Measurements from ENCODE around the gene GTF2F2.

DNA sequence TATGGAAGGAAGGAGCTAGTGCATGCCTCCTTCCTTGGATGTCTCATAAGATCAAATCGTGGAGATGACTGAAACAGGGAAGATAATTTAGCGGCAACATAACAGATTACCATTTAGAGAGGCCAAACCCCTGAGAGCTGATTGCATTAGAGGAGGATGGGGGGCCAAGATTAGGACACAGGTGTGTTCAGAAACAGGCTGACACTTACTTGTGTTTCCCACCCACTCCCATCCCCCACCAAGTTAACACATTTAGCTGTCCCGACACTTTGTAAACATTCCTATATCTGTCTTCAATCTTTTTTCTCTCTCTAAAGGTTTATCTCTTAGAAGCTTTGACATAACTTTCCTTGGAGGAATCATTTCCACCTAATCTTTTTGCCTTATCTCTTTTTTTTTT, 129.4 kb downstream of the GTF2F2 start:
- TF ChIP-seq, protein P1, sequence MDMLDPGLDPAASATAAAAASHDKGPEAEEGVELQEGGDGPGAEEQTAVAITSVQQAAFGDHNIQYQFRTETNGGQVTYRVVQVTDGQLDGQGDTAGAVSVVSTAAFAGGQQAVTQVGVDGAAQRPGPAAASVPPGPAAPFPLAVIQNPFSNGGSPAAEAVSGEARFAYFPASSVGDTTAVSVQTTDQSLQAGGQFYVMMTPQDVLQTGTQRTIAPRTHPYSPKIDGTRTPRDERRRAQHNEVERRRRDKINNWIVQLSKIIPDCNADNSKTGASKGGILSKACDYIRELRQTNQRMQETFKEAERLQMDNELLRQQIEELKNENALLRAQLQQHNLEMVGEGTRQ (CRISPR knock-in tag; IDR thresholded peaks at IDR 0.05) = no peak
- TF ChIP-seq, protein P2, sequence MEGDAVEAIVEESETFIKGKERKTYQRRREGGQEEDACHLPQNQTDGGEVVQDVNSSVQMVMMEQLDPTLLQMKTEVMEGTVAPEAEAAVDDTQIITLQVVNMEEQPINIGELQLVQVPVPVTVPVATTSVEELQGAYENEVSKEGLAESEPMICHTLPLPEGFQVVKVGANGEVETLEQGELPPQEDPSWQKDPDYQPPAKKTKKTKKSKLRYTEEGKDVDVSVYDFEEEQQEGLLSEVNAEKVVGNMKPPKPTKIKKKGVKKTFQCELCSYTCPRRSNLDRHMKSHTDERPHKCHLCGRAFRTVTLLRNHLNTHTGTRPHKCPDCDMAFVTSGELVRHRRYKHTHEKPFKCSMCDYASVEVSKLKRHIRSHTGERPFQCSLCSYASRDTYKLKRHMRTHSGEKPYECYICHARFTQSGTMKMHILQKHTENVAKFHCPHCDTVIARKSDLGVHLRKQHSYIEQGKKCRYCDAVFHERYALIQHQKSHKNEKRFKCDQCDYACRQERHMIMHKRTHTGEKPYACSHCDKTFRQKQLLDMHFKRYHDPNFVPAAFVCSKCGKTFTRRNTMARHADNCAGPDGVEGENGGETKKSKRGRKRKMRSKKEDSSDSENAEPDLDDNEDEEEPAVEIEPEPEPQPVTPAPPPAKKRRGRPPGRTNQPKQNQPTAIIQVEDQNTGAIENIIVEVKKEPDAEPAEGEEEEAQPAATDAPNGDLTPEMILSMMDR (IDR thresholded peaks at IDR 0.05) = no peak
- TF ChIP-seq FOXP1 (CRISPR knock-in tag; IDR thresholded peaks at IDR 0.05; ENCODE audit: borderline replicate concordance) = no peak
- no peak for TF ChIP-seq TEAD4 (CRISPR knock-in tag; IDR thresholded peaks at IDR 0.05)
- TF ChIP-seq FOXJ3 (CRISPR knock-in tag; IDR thresholded peaks at IDR 0.05; ENCODE audit: borderline replicate concordance) = no peak
- TF ChIP-seq, protein P3, sequence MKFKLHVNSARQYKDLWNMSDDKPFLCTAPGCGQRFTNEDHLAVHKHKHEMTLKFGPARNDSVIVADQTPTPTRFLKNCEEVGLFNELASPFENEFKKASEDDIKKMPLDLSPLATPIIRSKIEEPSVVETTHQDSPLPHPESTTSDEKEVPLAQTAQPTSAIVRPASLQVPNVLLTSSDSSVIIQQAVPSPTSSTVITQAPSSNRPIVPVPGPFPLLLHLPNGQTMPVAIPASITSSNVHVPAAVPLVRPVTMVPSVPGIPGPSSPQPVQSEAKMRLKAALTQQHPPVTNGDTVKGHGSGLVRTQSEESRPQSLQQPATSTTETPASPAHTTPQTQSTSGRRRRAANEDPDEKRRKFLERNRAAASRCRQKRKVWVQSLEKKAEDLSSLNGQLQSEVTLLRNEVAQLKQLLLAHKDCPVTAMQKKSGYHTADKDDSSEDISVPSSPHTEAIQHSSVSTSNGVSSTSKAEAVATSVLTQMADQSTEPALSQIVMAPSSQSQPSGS (CRISPR knock-in tag; IDR thresholded peaks at IDR 0.05; ENCODE audit: borderline replicate concordance, low read depth) = no peak

Data from WTC11 (cell line).